H1 (cell line): ENCODE data around the gene CENPX. TPM values are rescaled to one million over a fixed set of nuclear protein-coding genes. Genes with fewer than 3 reads are reported as not detected.
A peak's percentile ranks its signal among the peaks of the same experiment; 100 is the strongest.

Experiments
- CTCF ChIA-PET: fragments of 300-600 bp; sonication (Branson Sonifier 250); formaldehyde crosslinking; loops from one replicate; lab custom pipeline; 2021; ENCODE audit not compliant: partially characterized antibody; lab: Charles Lee
- POLR2A ChIA-PET: fragments of 300-600 bp; sonication (Branson Sonifier 250); formaldehyde crosslinking; loops from one replicate; lab custom pipeline; 2021; ENCODE audit warnings: inconsistent platforms; ENCODE audit not compliant: partially characterized antibody; lab: Charles Lee
- DNase-seq, 2 experiments: peaks; one replicate each; pipeline versions ENCODE4 v3.0.0 to v3.0.0-alpha.2; 2010 to 2022; ENCODE audit warnings: low spot score in 2 of 2, low read depth in 1 of 2, mixed read lengths in 1 of 2
- FAIRE-seq: peaks from 2 replicates; lab custom pipeline; 2011; peaks lifted over from hg19 to GRCh38; lab: Jason Lieb, UNC
- H2AFZ ChIP-seq: 2 replicates; pipeline ENCODE4 v1.8.1; 2012; ENCODE audit warnings: low read length, inconsistent platforms
- H2AK5ac ChIP-seq: 2 replicates; pipeline ENCODE4 v1.6.1; 2013; ENCODE audit warnings: low read depth, low read length
- H2BK120ac ChIP-seq: replicated peaks from 2 replicates; pipeline ENCODE3; 2013; ENCODE audit warnings: low read depth, low read length, inconsistent platforms
- H2BK12ac ChIP-seq: 2 replicates; pipeline ENCODE4 v1.6.1; 2013; ENCODE audit warnings: low read depth, low read length
- H2BK15ac ChIP-seq: 2 replicates; pipeline ENCODE4 v1.6.1; 2013; ENCODE audit warnings: low read length
- H2BK20ac ChIP-seq: 2 replicates; pipeline ENCODE4 v1.6.1; 2013; ENCODE audit warnings: low read length
- H2BK5ac ChIP-seq: 2 replicates; pipeline ENCODE4 v1.6.1; 2013; ENCODE audit warnings: low read depth, low read length
- H3K14ac ChIP-seq: 2 replicates; pipeline ENCODE4 v1.6.1; 2013; ENCODE audit warnings: inconsistent platforms; ENCODE audit not compliant: insufficient read length
- H3K18ac ChIP-seq: 2 replicates; pipeline ENCODE4 v1.6.1; 2013; ENCODE audit warnings: low read length; ENCODE audit errors: extremely low read depth
- H3K23ac ChIP-seq: 2 replicates; pipeline ENCODE4 v1.6.1; 2013; ENCODE audit warnings: inconsistent platforms; ENCODE audit not compliant: insufficient read length
- H3K23me2 ChIP-seq: 2 replicates; pipeline ENCODE4 v1.6.1; 2013; ENCODE audit warnings: low read depth, low read length
- H3K27ac ChIP-seq: 2 replicates; pipeline ENCODE4 v1.6.1; 2011; ENCODE audit warnings: low read depth, low read length, inconsistent platforms
- H3K27me3 ChIP-seq, 4 experiments: replicated peaks in 1 of 4; 1 replicate in 1 of 4; 2 replicates in 3 of 4; pipeline versions ENCODE4 v1.6.1 to v1.8.1; 2011 to 2013; ENCODE audit warnings: low read length in 3 of 4, mild to moderate bottlenecking in 3 of 4, inconsistent platforms in 2 of 4, mixed read lengths in 2 of 4, moderate library complexity in 1 of 4; ENCODE audit not compliant: control insufficient read depth in 3 of 4, insufficient read depth in 3 of 4; ENCODE audit errors: extremely low read depth in 1 of 4
- H3K36me3 ChIP-seq, 4 experiments: 2 replicates each; pipeline versions ENCODE4 v1.6.1 to v1.8.1; 2011 to 2013; ENCODE audit warnings: mild to moderate bottlenecking in 4 of 4, low read length in 3 of 4, moderate library complexity in 2 of 4, control low read depth in 1 of 4, inconsistent platforms in 1 of 4; ENCODE audit not compliant: insufficient read depth in 4 of 4, control insufficient read depth in 2 of 4
- H3K4ac ChIP-seq: replicated peaks from 2 replicates; pipeline ENCODE3; 2013; ENCODE audit warnings: low read length, low read depth, mixed read lengths, inconsistent platforms; ENCODE audit not compliant: insufficient read length
- H3K4me1 ChIP-seq, 4 experiments: replicated peaks in 1 of 4; 1 replicate in 1 of 4; 2 replicates in 3 of 4; pipeline versions ENCODE4 v1.6.1 to v1.8.1; 2011 to 2013; ENCODE audit warnings: low read length in 3 of 4, inconsistent platforms in 2 of 4, mixed read lengths in 1 of 4; ENCODE audit not compliant: insufficient read depth in 4 of 4, control insufficient read depth in 3 of 4
- H3K4me2 ChIP-seq, 2 experiments: 2 replicates each; pipeline versions ENCODE4 v1.6.1 to v1.8.1; 2011 to 2013; ENCODE audit warnings: low read depth in 2 of 2, low read length in 2 of 2, control low read depth in 1 of 2, inconsistent platforms in 1 of 2, mild to moderate bottlenecking in 1 of 2; ENCODE audit not compliant: insufficient read depth in 1 of 2
- H3K4me3 ChIP-seq, 4 experiments: fragments of 200-600, 300-600 bp in 1 of 4; sonication (generic), shearing (Covaris generic), sonication (Bioruptor Twin) in 1 of 4; 2 replicates each; pipeline versions ENCODE4 v1.5.1 to v1.8.1; 2011 to 2016; ENCODE audit warnings: low read length in 4 of 4, low read depth in 3 of 4, control low read depth in 2 of 4, inconsistent platforms in 2 of 4, mild to moderate bottlenecking in 2 of 4, mixed read lengths in 1 of 4, moderate library complexity in 1 of 4; ENCODE audit not compliant: insufficient read depth in 2 of 4; ENCODE audit errors: extremely low read depth in 1 of 4
- H3K56ac ChIP-seq: replicated peaks from 2 replicates; pipeline ENCODE3; 2013; ENCODE audit warnings: low read depth, mild to moderate bottlenecking, mixed read lengths, low read length, inconsistent platforms; ENCODE audit not compliant: insufficient read length
- H3K79me1 ChIP-seq: 2 replicates; pipeline ENCODE4 v1.6.1; 2013; ENCODE audit warnings: low read depth, low read length, control low read depth
- H3K79me2 ChIP-seq, 2 experiments: 2 replicates each; pipeline versions ENCODE4 v1.6.1 to v1.8.1; 2012 to 2013; ENCODE audit warnings: low read length in 2 of 2, mild to moderate bottlenecking in 2 of 2, inconsistent platforms in 1 of 2; ENCODE audit not compliant: insufficient read depth in 2 of 2, control insufficient read depth in 1 of 2
- H3K9ac ChIP-seq, 4 experiments: replicated peaks in 1 of 4; 1 replicate in 1 of 4; 2 replicates in 3 of 4; pipeline versions ENCODE4 v1.6.1 to v1.8.1; 2011 to 2013; ENCODE audit warnings: low read depth in 3 of 4, low read length in 3 of 4, control low read depth in 2 of 4, mild to moderate bottlenecking in 2 of 4, moderate library complexity in 2 of 4, inconsistent platforms in 1 of 4; ENCODE audit errors: extremely low read depth in 1 of 4
- H3K9me3 ChIP-seq, 2 experiments: 2 replicates each; pipeline versions ENCODE4 v1.6.1 to v1.8.1; 2012 to 2013; ENCODE audit warnings: mild to moderate bottlenecking in 2 of 2, moderate library complexity in 2 of 2, control low read depth in 1 of 2, inconsistent platforms in 1 of 2, low read depth in 1 of 2, low read length in 1 of 2, mixed read lengths in 1 of 2; ENCODE audit not compliant: insufficient read depth in 2 of 2
- H4K20me1 ChIP-seq, 2 experiments: replicated peaks in 1 of 2; 2 replicates each; pipeline versions ENCODE3 to v1.8.1; 2011 to 2013; ENCODE audit warnings: inconsistent platforms in 2 of 2, low read length in 2 of 2, mild to moderate bottlenecking in 1 of 2; ENCODE audit not compliant: insufficient read depth in 2 of 2, control insufficient read depth in 1 of 2
- H4K5ac ChIP-seq: 2 replicates; pipeline ENCODE4 v1.6.1; 2013; ENCODE audit warnings: low read length, low read depth, mixed read lengths, inconsistent platforms; ENCODE audit not compliant: insufficient read length
- H4K8ac ChIP-seq: 2 replicates; pipeline ENCODE4 v1.8.0; 2013; ENCODE audit warnings: mild to moderate bottlenecking, moderate library complexity, low read length, inconsistent platforms; ENCODE audit not compliant: insufficient read depth; ENCODE audit errors: extremely low read depth
- H4K91ac ChIP-seq: replicated peaks from 2 replicates; pipeline ENCODE3; 2013; ENCODE audit warnings: low read length, mixed read lengths, inconsistent platforms; ENCODE audit not compliant: insufficient read length
- TAF7 ChIP-seq: optimal IDR thresholded peaks from 2 replicates; pipeline ENCODE3; 2011; ENCODE audit warnings: low read depth, mild to moderate bottlenecking, inconsistent platforms, low read length, moderate library complexity, borderline replicate concordance
- WGBS, 2 experiments: shearing (Covaris generic) in 1 of 2; methylation state at CpG; one replicate each; pipeline versions ENCODE4 v1.1.6 to v1.1.7; 2013 to 2015; ENCODE audit warnings: low lambda C conversion rate in 2 of 2, mixed read lengths in 2 of 2, inconsistent platforms in 1 of 2, low coverage in 1 of 2, missing lambda C conversion rate in 1 of 2; ENCODE audit not compliant: insufficient replicate concordance in 2 of 2, insufficient coverage in 1 of 2, insufficient read length in 1 of 2; ENCODE audit errors: extremely low coverage in 1 of 2, missing lambda C conversion rate in 1 of 2; 5-methylcytosine and 5-hydroxymethylcytosine counted together
- polyA plus RNA-seq, 7 experiments: library from polyadenylated mRNA; depleted of rRNA in 3 of 7; stranded (reverse) in 5 of 7; unstranded in 2 of 7; fragments of >200 nt in 5 of 7; fragments of 200-250 nt in 2 of 7; gene quantifications; 1 replicate in 5 of 7; 2 replicates in 1 of 7; 4 replicates in 1 of 7; pipeline versions ENCODE4 v1.2.1 to v1.2.3, GENCODE V29; 2011 to 2013; ENCODE audit warnings: missing spikeins in 2 of 7, mixed read lengths in 2 of 7
- total RNA-seq: library from RNA; stranded (reverse); fragmentation: NEBNext Ultra II Directional; extraction: Animal tissue kit (Norgen Biotek cat#: 25700); gene quantifications from 2 replicates; pipeline ENCODE4 v1.2.1, GENCODE V29; 2021

CENPX gene
- total and polyA plus RNA-seq, 2 of the 8 experiments (the other 6 are each of a cell fraction or from before 2014, with no cell fraction given): 116 to 122 TPM

DNA sequence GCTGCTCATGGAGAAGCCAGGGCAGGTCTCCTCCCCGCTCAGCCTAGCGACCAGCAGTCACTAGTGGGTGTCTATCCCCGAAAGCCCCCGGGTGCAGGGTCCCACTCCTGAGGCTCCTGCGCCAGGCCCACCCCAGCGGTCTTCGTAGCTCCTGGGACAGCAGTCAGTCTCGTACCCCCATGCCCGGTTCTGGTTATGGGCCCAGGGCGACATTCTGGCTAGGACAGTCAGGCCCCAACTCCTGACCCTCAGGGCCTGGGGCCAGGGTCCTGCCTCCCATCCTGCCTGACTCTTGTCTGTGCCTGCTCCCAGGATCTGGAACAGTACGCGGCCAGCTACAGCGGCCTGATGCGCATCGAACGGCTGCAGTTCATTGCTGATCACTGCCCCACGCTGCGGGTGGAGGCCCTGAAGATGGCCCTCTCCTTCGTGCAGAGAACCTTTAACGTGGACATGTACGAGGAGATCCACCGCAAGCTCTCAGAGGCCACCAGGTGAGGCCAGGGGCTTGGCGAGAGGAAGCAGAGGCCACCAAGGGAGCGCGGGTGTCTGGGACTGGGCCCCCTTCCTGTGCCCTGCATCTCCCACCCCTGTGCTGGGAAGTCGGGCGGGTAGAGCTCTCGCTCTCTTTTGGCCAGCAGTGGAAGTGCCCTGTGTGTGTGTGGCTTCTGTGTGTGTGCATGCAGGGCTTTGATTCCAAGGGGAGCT, 31.0 kb upstream of the CENPX start:
- Histone ChIP-seq H3K23me2 (peaks cover 6% of the 10 kb centered on the region; the same call in 1 of the 2 replicates), H3K18ac (no peak overlapping the region), H3K14ac (no peak overlapping the region), H2BK20ac (no peak overlapping the region), H3K27ac (no peak overlapping the region), H3K4me3 (no peak overlapping the region), H3K9me3 (no peaks in the 10 kb centered on the region), H4K91ac (no peak overlapping the region), H3K4me2 (peak overlapping the region in 1 of 2 experiments; percentile 97; a peak in 2 of 4 replicates), H4K20me1 (peaks cover 4 to 20% of the 10 kb centered on the region in 2 experiments), H2AFZ (no peak overlapping the region), H3K23ac (no peak overlapping the region), H3K9ac (no peak overlapping the region), H3K27me3 (no peaks in the 10 kb centered on the region; a peak in 1 of 7 replicates), H3K56ac (no peak overlapping the region), H4K8ac (peak overlapping the region; percentile 71), H2BK12ac (no peak overlapping the region), H2BK120ac (no peak overlapping the region), H3K4ac (no peak overlapping the region), H3K79me1 (peaks cover 6% of the 10 kb centered on the region; the same call in 1 of the 2 replicates), H2AK5ac (no peak overlapping the region), H2BK5ac (no peak overlapping the region), H2BK15ac (no peak overlapping the region), H3K79me2 (peaks cover 0 to 12% of the 10 kb centered on the region in 2 experiments; a peak in 1 of 4 replicates), H4K5ac (no peak overlapping the region), H3K4me1 (peaks cover 0 to 11% (median 6%) of the 10 kb centered on the region in 4 experiments; a peak in 5 of 7 replicates), H3K36me3 (peaks cover 7 to 30% (median 19%) of the 10 kb centered on the region in 4 experiments)
- DNase-seq (no peak), FAIRE-seq (no peak)
- WGBS, 2 experiments: 95% methylated on average over 28 of the region's 28 CpGs; no CpG with 5 or more reads in 1 of the 2 experiments
- ChIA-PET CTCF (interaction anchor here (1.0 to 5.4 kb wide), 5 partner anchors 9 to 24 kb away, joined by 3 to 40 read pairs (median 3); partner anchors contain the start of genes DCXR, DUS1L and RAC3), POLR2A (interaction anchor here (0.7 to 13.2 kb wide), 12 partner anchors 10 to 111 kb away, joined by 3 to 161 read pairs (median 4); partner anchors contain the start of genes DCXR, DUS1L and RAC3)
- no peak for TF ChIP-seq TAF7
